H9 (cell line): ENCODE data around the gene RICTOR. TPM values are rescaled to one million over a fixed set of nuclear protein-coding genes. Genes with fewer than 3 reads are reported as not detected.

ENCODE experiments used
- DNase-seq: peaks from one replicate; pipeline ENCODE4 v3.0.0-alpha.2; 2017
- H2AFZ ChIP-seq: one replicate; pipeline ENCODE4 v1.6.1; 2013; ENCODE audit warnings: mild to moderate bottlenecking, low read length, control low read depth, moderate library complexity
- H2AK5ac ChIP-seq: 2 replicates; pipeline ENCODE4 v1.6.1; 2013; ENCODE audit warnings: low read length, control low read depth, mixed read lengths; ENCODE audit not compliant: insufficient read length
- H2BK120ac ChIP-seq: one replicate; pipeline ENCODE4 v1.6.1; 2013; ENCODE audit warnings: low read depth, mild to moderate bottlenecking, low read length, control low read depth, inconsistent platforms; ENCODE audit not compliant: poor library complexity, severe bottlenecking
- H2BK12ac ChIP-seq: 2 replicates; pipeline ENCODE4 v1.6.1; 2013; ENCODE audit warnings: low read length, control low read depth, mixed read lengths, low read depth; ENCODE audit not compliant: insufficient read length
- H2BK15ac ChIP-seq: 2 replicates; pipeline ENCODE4 v1.6.1; 2013; ENCODE audit warnings: low read depth, low read length, control low read depth
- H2BK20ac ChIP-seq: one replicate; pipeline ENCODE4 v1.6.1; 2013; ENCODE audit warnings: low read depth, mild to moderate bottlenecking, low read length, control low read depth, inconsistent platforms; ENCODE audit not compliant: poor library complexity, severe bottlenecking
- H2BK5ac ChIP-seq: 2 replicates; pipeline ENCODE4 v1.6.1; 2013; ENCODE audit warnings: low read length, control low read depth, mixed read lengths; ENCODE audit not compliant: insufficient read length
- H3K14ac ChIP-seq: 2 replicates; pipeline ENCODE4 v1.6.1; 2013; ENCODE audit warnings: low read length, control low read depth; ENCODE audit not compliant: insufficient read depth
- H3K18ac ChIP-seq: 2 replicates; pipeline ENCODE4 v1.6.1; 2013; ENCODE audit warnings: low read depth, mild to moderate bottlenecking, mixed read lengths, low read length, control low read depth; ENCODE audit not compliant: insufficient read length
- H3K23ac ChIP-seq: 2 replicates; pipeline ENCODE4 v1.6.1; 2013; ENCODE audit warnings: low read length, control low read depth, mixed read lengths, low read depth; ENCODE audit not compliant: insufficient read length
- H3K23me2 ChIP-seq: 2 replicates; pipeline ENCODE4 v1.6.1; 2013; ENCODE audit warnings: low read depth, mild to moderate bottlenecking, mixed read lengths, low read length, control low read depth; ENCODE audit not compliant: insufficient read length, poor library complexity, severe bottlenecking
- H3K27ac ChIP-seq: 2 replicates; pipeline ENCODE4 v1.5.1; 2013; ENCODE audit warnings: low read length, control low read depth, mixed read lengths, low read depth; ENCODE audit not compliant: insufficient read length
- H3K27me3 ChIP-seq: 2 replicates; pipeline ENCODE4 v1.6.1; 2013; ENCODE audit warnings: low read length, control low read depth, inconsistent platforms; ENCODE audit not compliant: insufficient read depth
- H3K4ac ChIP-seq: 2 replicates; pipeline ENCODE4 v1.6.1; 2013; ENCODE audit warnings: low read depth, mild to moderate bottlenecking, control low read depth, inconsistent platforms, low read length, moderate library complexity
- H3K4me1 ChIP-seq: 2 replicates; pipeline ENCODE4 v1.6.1; 2013; ENCODE audit warnings: low read length, control low read depth, inconsistent platforms; ENCODE audit not compliant: insufficient read depth
- H3K4me2 ChIP-seq: 2 replicates; pipeline ENCODE4 v1.6.1; 2013; ENCODE audit warnings: low read length, control low read depth, mixed read lengths; ENCODE audit not compliant: insufficient read length, insufficient read depth
- H3K56ac ChIP-seq: 2 replicates; pipeline ENCODE4 v1.6.1; 2013; ENCODE audit warnings: low read depth, mild to moderate bottlenecking, mixed read lengths, low read length, control low read depth; ENCODE audit not compliant: insufficient read length
- H3K79me1 ChIP-seq: 2 replicates; pipeline ENCODE4 v1.6.1; 2013; ENCODE audit warnings: low read depth, mild to moderate bottlenecking, moderate library complexity, low read length, control low read depth, inconsistent platforms; ENCODE audit not compliant: insufficient read depth, poor library complexity, severe bottlenecking
- H3K79me2 ChIP-seq: 2 replicates; pipeline ENCODE4 v1.6.1; 2013; ENCODE audit warnings: low read length, control low read depth, inconsistent platforms; ENCODE audit not compliant: insufficient read depth
- H3K9ac ChIP-seq: 2 replicates; pipeline ENCODE4 v1.6.1; 2013; ENCODE audit warnings: low read length, control low read depth, mixed read lengths; ENCODE audit not compliant: insufficient read length; ENCODE audit errors: extremely low read depth
- H3K9me3 ChIP-seq: one replicate; pipeline ENCODE4 v1.6.1; 2013; ENCODE audit warnings: low read depth, low read length, inconsistent platforms; ENCODE audit not compliant: control insufficient read depth
- H3T11ph ChIP-seq: one replicate; pipeline ENCODE4 v1.6.1; 2013; ENCODE audit warnings: mild to moderate bottlenecking, low read length, control low read depth, inconsistent platforms
- H4K20me1 ChIP-seq: one replicate; pipeline ENCODE4 v1.6.1; 2013; ENCODE audit not compliant: control insufficient read depth, insufficient read length, insufficient read depth
- H4K5ac ChIP-seq: 2 replicates; pipeline ENCODE4 v1.6.1; 2013; ENCODE audit warnings: low read depth, mild to moderate bottlenecking, mixed read lengths, low read length, control low read depth; ENCODE audit not compliant: insufficient read length
- H4K8ac ChIP-seq: replicated peaks from 2 replicates; pipeline ENCODE4 v1.6.1; 2013; ENCODE audit warnings: low read length, control low read depth, mixed read lengths, low read depth; ENCODE audit not compliant: insufficient read length
- H4K91ac ChIP-seq: 2 replicates; pipeline ENCODE4 v1.6.1; 2013; ENCODE audit warnings: low read depth, mild to moderate bottlenecking, moderate library complexity, mixed read lengths, low read length, control low read depth; ENCODE audit not compliant: insufficient read length
- H3K27ac Mint-ChIP-seq, 3 experiments: 2 replicates in 2 of 3; 3 replicates in 1 of 3; pipeline ENCODE4 v1.8.0; 2020 to 2021; ENCODE audit warnings: mixed read lengths in 3 of 3, mild to moderate bottlenecking in 1 of 3, moderate library complexity in 1 of 3
- H3K27me3 Mint-ChIP-seq: 2 replicates; pipeline ENCODE4 v1.8.0; 2021; ENCODE audit warnings: low read depth, mild to moderate bottlenecking, moderate library complexity, mixed read lengths
- H3K36me3 Mint-ChIP-seq, 3 experiments: 2 replicates in 2 of 3; 3 replicates in 1 of 3; pipeline ENCODE4 v1.8.0; 2020 to 2021; ENCODE audit warnings: low read depth in 3 of 3, mixed read lengths in 3 of 3; ENCODE audit not compliant: insufficient read depth in 1 of 3
- H3K4me1 Mint-ChIP-seq, 2 experiments: 2 replicates each; pipeline ENCODE4 v1.8.0; 2020; ENCODE audit warnings: mixed read lengths in 2 of 2
- H3K4me3 Mint-ChIP-seq, 2 experiments: 2 replicates in 1 of 2; 3 replicates in 1 of 2; pipeline ENCODE4 v1.8.0; 2020 to 2021; ENCODE audit warnings: mild to moderate bottlenecking in 2 of 2, mixed read lengths in 2 of 2, moderate library complexity in 1 of 2
- H3K9me3 Mint-ChIP-seq, 2 experiments: 2 replicates in 1 of 2; 3 replicates in 1 of 2; pipeline ENCODE4 v1.8.0; 2020; ENCODE audit warnings: mild to moderate bottlenecking in 2 of 2, mixed read lengths in 2 of 2, moderate library complexity in 1 of 2
- CTCF ChIP-seq: fragments of 200-600 bp; sonication (generic); conservative IDR thresholded peaks from 3 replicates; pipeline ENCODE4 v1.8.0; 2021; ENCODE audit warnings: antibody characterized with exemption, mild to moderate bottlenecking
- WGBS: extraction: QIAGEN DNeasy Blood & Tissue Kit; methylation state at CpG from one replicate; pipeline ENCODE4 v1.1.7; 2013; ENCODE audit warnings: missing lambda C conversion rate, low lambda C conversion rate, mixed read lengths; ENCODE audit not compliant: insufficient read length; ENCODE audit errors: extremely low coverage; 5-methylcytosine and 5-hydroxymethylcytosine counted together
- total RNA-seq: library from RNA; stranded (reverse); gene quantifications from 2 replicates; pipeline ENCODE4 v1.2.1, GENCODE V29; 2021

Gene RICTOR
- total RNA-seq, 1 experiment from 2014 or later: 20.9 TPM

GRCh38 chr5:38961691-38962090 is 112.5 kb downstream of the RICTOR start:
- no peak overlapping the region for H3K4ac ChIP-seq
- peaks cover 5 to 33% (median 23%) of the 10 kb centered on the region in 3 experiments; a peak in 6 of 7 replicates for H3K36me3 Mint-ChIP-seq
- H2AK5ac ChIP-seq: no peak overlapping the region
- no peak overlapping the region for H3K9ac ChIP-seq
- H3K4me1 ChIP-seq: no peaks in the 10 kb centered on the region
- H3K79me2 ChIP-seq: no peaks in the 10 kb centered on the region
- no peak overlapping the region for H3K18ac ChIP-seq
- H3K4me1 Mint-ChIP-seq: no peaks in the 10 kb centered on the region
- no peak overlapping the region for H2BK120ac ChIP-seq
- H4K5ac ChIP-seq: no peak overlapping the region
- H2BK20ac ChIP-seq: no peak overlapping the region
- no peak overlapping the region for H3K27ac Mint-ChIP-seq
- no peak overlapping the region for H3K56ac ChIP-seq
- H3K14ac ChIP-seq: no peak overlapping the region
- H2BK15ac ChIP-seq: no peak overlapping the region
- H3T11ph ChIP-seq: no peak overlapping the region
- H3K27ac ChIP-seq: no peak overlapping the region
- H3K9me3 Mint-ChIP-seq: no peaks in the 10 kb centered on the region
- no peaks in the 10 kb centered on the region for H3K23me2 ChIP-seq
- no CpG with 5 or more reads among the region's 2 CpGs for WGBS
- H2BK12ac ChIP-seq: no peak overlapping the region
- TF ChIP-seq CTCF: no peak
- no peak overlapping the region for H4K91ac ChIP-seq
- DNase-seq: no peak
- no peaks in the 10 kb centered on the region for H3K27me3 Mint-ChIP-seq
- no peaks in the 10 kb centered on the region for H3K27me3 ChIP-seq
- no peak overlapping the region for H4K8ac ChIP-seq
- H3K79me1 ChIP-seq: no peaks in the 10 kb centered on the region
- H3K4me3 Mint-ChIP-seq: no peak overlapping the region
- H2AFZ ChIP-seq: no peak overlapping the region
- H2BK5ac ChIP-seq: no peak overlapping the region
- no peaks in the 10 kb centered on the region for H3K9me3 ChIP-seq
- no peak overlapping the region for H3K4me2 ChIP-seq
- H4K20me1 ChIP-seq: no peaks in the 10 kb centered on the region
- H3K23ac ChIP-seq: no peak overlapping the region
